Measurements from ENCODE around the gene MAML3.

DNA sequence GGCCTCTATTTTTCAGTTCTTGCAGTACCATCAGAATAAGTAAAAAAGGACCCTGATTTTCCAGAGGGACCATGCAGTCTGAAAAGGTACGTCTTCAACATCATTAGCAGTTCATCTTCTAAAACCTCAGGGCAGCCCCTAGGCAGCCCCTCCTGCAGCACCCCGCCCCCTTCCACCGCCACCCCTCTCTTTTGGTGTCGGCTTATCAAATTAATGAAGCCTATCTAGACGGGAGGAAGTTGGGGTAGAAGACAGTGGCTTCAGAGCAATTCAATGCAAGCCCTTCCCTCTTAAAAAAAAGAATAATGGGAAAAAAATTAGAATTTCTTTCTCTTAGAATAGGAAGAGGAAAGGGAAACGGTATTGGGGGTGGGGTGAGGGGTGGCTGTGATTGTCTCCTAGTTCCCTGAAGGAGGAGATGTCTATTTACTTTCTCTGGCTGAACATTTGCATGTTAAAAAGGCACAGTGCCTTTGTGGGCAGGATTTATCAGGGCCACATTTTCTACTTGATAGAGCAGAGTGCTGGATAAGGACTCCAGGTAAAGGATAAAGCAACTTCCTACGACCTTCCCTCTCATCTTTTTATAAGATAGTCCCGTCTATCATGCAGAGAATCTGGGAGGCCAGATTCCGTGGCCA, 329.0 kb downstream of the MAML3 start:
- TF ChIP-seq, protein P1, sequence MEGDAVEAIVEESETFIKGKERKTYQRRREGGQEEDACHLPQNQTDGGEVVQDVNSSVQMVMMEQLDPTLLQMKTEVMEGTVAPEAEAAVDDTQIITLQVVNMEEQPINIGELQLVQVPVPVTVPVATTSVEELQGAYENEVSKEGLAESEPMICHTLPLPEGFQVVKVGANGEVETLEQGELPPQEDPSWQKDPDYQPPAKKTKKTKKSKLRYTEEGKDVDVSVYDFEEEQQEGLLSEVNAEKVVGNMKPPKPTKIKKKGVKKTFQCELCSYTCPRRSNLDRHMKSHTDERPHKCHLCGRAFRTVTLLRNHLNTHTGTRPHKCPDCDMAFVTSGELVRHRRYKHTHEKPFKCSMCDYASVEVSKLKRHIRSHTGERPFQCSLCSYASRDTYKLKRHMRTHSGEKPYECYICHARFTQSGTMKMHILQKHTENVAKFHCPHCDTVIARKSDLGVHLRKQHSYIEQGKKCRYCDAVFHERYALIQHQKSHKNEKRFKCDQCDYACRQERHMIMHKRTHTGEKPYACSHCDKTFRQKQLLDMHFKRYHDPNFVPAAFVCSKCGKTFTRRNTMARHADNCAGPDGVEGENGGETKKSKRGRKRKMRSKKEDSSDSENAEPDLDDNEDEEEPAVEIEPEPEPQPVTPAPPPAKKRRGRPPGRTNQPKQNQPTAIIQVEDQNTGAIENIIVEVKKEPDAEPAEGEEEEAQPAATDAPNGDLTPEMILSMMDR (IDR thresholded peaks at IDR 0.05): no peak
- TF ChIP-seq POLR2A (IDR thresholded peaks at IDR 0.05): no peak

Measured in suprapubic skin (tissue), 3 donors.